ENCODE measurements around the gene FAM240B.

The FAM240B gene

DNA sequence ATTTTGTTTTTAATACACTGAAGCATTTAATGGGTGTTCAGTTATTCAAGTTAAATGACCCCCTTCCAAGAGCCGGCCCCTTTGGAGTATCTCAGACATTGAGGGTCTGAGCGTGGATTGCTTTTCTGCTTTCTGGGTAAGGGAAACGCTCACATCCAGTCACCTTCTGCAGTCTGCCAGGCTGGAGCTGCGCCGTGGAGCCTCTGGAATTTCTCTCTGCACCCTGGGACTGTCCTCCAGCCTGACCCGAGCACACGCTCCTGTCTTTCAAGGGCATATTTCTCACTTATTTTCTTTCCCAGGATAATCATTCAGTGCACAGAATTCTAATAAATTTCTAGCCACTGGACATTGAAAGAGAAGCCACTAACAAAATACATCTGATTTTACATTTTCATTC is 13.4 kb downstream of the FAM240B start:
- no peak for DNase-seq (ENCODE audit: low read depth)
- no peak overlapping the region for H3K4me3 ChIP-seq (ENCODE audit: low read depth, low read length)

DNA sequence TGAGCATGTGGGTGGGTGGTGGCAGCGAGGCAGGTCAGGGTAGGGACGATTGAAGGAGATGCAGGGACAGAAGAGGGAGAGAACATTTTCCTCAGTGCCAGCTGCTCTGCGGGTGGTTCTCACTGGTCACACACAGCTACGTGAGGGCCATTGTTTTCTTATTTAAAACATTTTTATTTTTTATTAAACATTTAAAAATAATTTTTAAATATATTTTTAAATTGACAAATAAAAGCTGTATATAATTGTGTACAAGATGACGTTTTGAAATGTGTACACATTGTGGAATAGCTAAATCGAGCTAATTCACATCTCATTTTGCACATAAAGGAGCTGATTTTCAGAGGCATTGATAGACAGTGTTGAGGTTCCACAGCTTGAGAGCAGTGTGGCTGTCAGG is 14.0 kb downstream of the FAM240B start:
- DNase-seq (ENCODE audit: low read depth) = no peak
- no peak overlapping the region for H3K4me3 ChIP-seq (ENCODE audit: low read depth, low read length)

DNA sequence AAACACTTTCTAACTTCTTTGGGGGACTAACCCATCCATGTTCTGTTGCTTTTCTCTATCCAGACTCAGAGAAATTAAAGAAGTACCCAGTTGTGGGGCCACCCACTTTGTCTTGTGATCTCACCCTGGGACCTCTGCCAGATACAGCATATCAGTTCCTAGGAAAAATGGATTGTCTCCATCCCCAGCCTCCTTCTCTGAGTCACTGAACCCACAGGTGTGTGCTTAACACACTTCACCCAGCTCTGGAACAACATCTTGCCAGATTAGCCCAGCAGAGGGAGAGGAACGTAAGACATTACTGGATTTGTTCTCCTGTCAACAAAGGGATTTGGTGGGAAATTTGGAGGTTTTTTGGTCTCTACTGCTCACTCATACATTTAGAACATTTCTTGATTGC is 19.2 kb downstream of the FAM240B start:
- no peak overlapping the region for H3K4me3 ChIP-seq (ENCODE audit: low read depth, low read length)
- no peak for DNase-seq (ENCODE audit: low read depth)

DNA sequence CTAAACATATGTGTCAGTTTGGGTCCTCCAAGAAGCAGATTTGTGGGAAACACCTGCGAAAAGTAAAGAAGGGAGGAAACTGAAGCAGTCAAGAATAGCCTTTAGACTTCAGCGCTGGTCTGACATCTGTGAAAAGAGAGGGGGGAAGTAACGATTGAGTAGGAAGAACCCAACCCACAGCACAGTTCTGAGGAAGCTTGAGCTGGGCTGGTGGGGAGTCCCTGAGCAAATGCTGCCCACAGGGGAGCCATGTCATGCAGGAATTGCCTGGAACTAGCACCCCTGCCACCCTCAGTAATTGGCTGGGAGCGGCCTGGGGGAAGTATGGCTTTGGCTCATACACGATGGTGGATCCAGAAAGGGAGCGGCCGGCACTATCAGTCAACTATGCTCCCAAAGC is 20.6 kb downstream of the FAM240B start:
- no peak for DNase-seq (ENCODE audit: low read depth)
- no peak overlapping the region for H3K4me3 ChIP-seq (ENCODE audit: low read depth, low read length)

DNA sequence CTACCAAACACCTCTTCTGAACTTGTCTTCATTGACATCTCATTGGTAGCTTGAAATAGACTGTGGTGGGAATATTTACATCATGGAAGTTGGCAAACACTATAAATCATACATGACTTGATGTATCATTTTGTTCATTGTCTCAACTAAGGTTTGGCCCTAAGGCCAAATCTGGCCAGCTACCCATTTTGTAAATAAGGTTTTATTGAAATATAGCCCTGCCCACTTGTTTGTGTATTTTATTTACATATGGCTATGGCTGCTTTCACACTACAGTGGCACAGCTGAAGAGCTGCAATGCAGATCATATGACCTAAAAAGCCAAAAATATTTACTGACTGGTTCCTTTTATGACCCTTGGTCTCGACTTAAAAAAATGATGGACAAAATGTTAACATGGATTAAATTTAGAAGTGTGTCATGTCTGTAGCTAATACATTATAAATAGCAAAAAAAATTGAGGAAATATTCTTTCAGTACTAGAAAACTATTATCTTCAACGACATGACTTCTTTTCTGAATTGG is 22.1 kb downstream of the FAM240B start:
- no peak overlapping the region for H3K4me3 ChIP-seq (ENCODE audit: low read depth, low read length)
- DNase-seq (ENCODE audit: low read depth) = no peak

DNA sequence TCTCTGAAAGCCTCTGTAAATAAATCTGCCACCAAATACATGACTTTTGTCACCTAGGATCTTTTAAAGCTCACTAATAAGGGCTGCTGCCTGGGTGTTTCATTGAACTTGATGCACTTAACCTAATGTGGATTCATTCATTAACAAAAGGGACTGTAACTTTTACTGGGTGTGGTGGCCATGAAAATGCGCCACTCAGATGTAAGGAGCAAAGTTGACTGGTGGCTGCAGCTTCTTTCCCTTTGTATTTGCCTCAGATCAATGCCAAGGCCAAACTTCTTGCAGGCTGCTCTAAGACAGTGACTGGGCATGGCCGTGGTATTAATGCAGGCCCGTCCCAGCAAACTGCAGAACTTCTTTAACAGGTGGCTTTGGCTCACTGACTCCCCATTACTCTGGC is 22.9 kb downstream of the FAM240B start:
- no peak overlapping the region for H3K4me3 ChIP-seq (ENCODE audit: low read depth, low read length)
- no peak for DNase-seq (ENCODE audit: low read depth)

DNA sequence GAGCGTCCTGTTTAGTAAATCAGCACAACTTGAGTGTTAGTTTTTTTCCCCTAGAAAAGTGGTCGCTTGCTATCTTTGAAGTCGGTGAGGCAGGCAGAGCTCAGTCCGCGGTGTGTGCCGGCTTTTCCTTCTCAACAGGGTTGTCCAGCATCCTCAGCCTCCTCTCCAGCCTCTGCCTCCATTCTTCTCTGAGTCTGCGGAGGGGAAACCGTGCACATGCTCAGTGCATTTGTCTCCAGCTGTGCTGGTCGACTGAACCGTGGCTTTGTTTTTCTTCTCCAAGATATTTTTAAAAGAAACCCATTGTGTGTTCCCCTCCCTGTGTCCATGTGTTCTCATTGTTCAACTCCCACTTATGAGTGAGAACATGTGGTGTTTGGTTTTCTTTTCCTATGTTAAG is 25.3 kb downstream of the FAM240B start:
- no peak overlapping the region for H3K4me3 ChIP-seq (ENCODE audit: low read depth, low read length)
- DNase-seq (ENCODE audit: low read depth) = no peak

DNA sequence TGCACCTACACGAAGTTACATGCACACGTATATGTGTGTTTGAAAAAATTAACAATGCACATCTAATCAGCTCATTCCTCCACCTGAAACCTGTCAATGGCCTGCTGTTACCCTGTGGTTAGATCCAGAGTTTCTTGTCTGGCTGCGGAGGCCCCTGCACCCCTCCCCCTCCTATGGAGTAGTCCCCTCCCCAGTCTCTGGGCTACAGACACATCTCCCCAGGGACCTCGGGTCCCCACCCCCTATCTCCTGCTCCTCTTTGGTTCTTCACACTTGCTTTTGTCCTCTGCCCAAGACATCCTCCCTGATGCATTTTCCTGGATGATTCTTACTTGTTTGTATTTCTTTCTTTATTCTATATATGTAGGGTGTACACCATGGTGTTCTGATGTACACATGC is 27.2 kb downstream of the FAM240B start:
- DNase-seq (ENCODE audit: low read depth) = no peak
- H3K4me3 ChIP-seq (ENCODE audit: low read depth, low read length) = no peak overlapping the region

DNA sequence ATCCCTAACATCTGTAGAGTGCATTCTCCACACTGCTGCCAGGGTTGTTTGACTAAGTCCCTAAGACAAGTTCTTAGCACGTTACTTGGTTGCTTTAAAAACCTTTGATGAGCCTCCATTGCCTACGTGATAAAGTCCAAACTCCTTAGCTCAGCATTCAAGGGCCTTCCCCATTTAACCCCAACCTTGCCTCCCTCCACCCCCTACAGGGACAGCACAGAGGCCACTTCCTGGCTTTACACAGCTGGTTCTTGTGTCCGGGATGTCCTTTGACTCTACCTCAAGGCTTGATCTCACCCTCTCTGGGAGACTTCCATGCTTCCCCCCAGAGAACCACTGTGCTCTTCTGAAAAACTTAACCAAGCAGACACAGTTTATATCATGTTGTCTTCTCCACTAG is 29.4 kb downstream of the FAM240B start:
- H3K4me3 ChIP-seq (ENCODE audit: low read depth, low read length) = no peak overlapping the region
- DNase-seq (ENCODE audit: low read depth) = no peak

DNA sequence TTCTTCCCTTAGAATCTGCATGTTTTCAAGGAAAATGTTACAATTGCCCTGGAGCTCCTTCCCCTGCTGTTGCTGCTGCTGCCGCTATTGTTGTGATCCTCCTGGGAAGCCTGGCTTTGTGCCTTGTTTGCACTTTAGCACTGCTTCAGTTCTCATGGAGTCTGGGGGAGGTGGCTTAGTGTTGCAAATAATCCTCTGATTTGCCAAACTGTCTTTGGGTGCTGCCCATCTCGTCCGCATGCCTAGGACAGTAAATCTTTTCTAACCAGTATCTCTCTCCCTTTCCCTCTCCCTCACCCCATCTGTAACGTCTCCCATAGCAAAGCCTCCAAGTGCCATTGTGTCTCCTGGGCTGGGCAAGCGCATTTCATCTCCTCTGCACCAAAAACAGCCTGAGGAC is 30.3 kb downstream of the FAM240B start:
- no peak overlapping the region for H3K4me3 ChIP-seq (ENCODE audit: low read depth, low read length)
- DNase-seq (ENCODE audit: low read depth) = no peak

DNA sequence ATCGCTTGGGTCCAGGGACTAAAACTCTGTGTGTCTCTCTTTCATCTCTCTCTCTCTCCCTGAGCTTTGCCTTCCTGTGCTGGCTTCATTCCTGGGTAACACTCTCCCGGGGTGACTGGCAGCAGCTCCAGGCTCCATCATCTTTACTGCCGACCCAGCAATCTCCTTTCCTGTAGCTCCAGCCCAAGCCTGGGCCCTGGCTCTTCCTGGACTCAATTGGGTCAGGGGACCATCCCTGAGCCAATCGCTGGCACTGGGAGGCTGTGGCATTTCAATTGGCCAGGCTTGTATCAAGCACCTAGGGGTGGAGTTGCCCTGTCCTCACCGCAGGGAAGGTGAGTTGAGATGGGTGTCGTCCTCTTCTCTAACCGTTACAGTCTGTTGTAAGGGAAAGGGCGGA is 31.9 kb downstream of the FAM240B start:
- no peak for DNase-seq (ENCODE audit: low read depth)
- H3K4me3 ChIP-seq (ENCODE audit: low read depth, low read length) = no peak overlapping the region

DNA sequence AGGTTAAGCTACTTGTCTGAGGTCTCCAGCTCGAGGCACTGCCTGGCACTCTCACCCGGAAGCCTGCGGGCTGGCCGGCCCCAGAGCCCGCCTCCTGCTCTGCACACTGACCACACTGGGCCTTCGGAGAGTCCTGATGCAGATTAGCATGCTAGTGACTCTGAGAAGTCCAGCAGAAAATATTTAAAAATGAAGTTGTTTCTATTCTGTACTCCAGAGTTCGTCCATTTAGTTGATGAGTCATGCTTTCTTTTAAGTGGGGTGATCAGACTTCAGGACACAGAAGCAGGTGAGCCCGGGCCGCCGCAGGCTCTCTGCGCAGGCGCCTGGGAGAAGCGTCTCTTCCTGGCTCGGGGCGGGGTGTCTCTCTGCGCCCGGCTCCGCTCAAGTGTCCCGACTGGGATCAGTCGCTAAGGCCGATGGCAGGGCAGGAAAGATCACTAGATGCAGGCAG is 32.5 kb downstream of the FAM240B start:
- H3K4me3 ChIP-seq (ENCODE audit: low read depth, low read length) = no peak overlapping the region
- DNase-seq (ENCODE audit: low read depth) = no peak

DNA sequence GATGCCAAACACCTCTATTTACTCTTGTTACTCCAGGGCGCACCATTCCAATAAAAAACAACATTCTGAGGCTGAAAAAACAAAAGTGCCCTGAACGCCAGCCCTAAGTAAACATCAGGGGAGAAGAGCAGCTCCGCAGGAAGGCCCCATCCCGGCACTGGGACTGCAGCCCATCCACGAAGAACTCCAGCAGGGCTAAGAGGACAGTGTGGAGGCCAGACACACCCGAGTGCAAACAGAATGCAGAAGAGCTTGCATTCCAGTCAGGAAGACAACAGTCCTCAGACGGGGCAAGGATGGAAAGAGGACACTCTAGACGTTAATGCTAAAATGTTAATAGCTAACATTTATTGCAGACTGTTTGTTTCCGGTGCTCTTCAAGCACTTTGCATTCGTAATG is 33.0 kb downstream of the FAM240B start:
- DNase-seq (ENCODE audit: low read depth) = no peak
- H3K4me3 ChIP-seq (ENCODE audit: low read depth, low read length) = no peak overlapping the region

DNA sequence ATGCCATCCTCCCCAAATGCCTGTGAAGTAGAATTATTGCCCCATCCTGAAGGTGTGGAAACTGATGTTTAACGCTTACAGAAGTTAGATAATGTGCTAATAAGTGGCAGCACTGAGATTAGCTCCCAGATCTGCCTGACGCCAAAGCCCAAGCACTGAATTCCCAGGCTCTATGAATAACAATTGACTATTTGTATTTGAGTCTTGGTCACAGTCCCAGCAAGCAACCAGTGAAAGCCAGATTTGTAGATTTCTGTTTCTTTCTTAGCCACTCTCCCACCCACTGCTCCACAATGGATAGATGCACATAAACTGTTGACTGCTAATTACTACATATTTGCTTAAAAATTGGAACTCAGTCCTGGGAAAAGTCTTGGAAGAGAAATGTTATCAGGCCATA is 34.4 kb downstream of the FAM240B start:
- no peak for DNase-seq (ENCODE audit: low read depth)
- H3K4me3 ChIP-seq (ENCODE audit: low read depth, low read length) = no peak overlapping the region

DNA sequence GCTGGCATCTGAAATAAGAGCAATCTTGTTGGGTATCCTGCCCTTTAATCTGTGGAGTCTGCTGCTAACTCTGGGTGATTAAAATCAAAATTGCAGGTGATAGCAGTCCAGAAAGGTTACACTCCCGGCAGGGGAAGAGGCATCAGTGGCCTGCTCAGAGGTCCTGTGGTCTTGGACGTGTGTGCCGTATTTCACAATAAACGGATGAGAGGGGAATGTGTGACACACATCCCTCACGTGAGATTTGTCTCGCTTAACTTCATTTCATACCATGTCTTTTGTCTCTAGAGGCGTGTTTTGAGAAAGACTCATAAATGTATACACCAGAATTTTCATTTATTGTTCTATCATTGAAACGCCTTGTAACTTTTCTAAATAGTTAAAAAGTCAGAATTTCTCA is 36.6 kb downstream of the FAM240B start:
- H3K4me3 ChIP-seq (ENCODE audit: low read depth, low read length) = no peak overlapping the region
- DNase-seq (ENCODE audit: low read depth) = no peak

DNA sequence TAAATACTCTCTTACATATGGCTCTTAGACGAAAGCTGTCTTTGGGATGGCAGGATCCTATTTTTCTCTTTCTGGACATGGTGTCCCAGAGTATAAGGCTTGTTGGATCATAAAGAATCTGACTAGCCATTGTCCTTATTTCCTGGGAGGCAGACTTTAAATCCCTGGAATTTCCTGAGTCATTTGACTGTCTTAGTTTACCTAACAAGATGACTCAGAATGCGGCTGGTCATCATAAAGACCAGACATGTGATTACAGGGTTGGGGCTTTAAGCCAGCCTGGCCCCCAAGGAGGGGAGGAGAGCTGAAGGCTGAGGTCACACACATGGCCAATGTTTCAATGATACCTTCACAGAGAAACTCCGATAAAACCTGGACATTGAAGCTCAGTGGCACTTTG is 37.2 kb downstream of the FAM240B start:
- DNase-seq (ENCODE audit: low read depth) = peak; percentile 84

DNA sequence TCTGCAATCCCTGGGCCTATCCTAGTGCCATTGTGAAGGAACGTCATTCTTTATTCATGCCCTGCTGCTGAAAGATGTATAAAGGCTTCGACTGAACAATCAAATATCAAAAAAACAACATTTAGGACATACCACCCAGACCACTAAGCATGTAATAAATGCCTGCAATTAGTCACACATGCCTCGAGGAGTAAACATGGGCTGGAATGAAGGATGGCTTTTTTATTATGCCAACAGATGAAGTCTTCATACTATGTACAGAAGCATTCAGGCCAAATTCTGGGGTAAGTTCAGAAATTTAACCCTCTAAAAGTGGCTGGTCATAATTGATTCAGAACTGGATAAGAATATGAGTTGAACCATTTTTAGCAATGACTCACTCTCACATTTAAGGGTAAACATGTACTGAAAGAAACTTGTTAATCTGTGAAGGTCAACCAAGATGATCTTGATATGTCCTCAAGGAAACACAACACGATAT is 38.1 kb downstream of the FAM240B start:
- no peak overlapping the region for H3K4me3 ChIP-seq (ENCODE audit: low read depth, low read length)
- DNase-seq (ENCODE audit: low read depth) = peak; percentile 68

More for the DNA sequence above, 37.2 kb downstream of the FAM240B start:
- H3K4me3 ChIP-seq (ENCODE audit: low read depth, low read length) = no peak overlapping the region

DNA sequence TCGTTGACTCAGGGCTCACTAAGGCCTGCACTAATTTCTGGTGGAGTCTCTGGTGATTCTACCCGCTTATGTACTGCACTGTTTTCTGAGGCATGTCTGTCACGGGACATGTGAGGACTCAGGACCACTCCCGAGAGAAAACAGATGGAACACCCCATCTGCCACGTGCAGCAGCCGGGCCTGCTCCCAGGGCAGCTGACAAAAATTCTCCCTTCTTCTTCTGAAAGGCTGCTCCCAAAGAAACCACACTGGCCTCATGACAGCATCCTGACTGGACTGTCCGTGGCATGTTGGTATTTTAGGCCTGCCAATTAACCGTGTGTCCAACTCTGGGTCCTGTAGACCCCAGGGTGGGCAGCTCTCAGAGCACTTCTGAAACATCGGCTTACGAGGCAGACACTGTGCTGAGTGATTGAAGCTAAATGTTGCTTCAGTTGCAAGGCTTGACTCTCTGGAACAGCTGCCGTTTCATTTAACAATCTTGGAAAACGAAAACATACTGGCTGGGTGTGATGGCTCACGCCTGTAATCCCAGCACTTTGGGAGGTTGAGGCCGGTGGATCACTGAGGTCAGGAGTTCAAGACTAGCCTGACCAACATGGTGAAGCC is 39.0 kb downstream of the FAM240B start:
- peak; percentile 67 for DNase-seq (ENCODE audit: low read depth)
- H3K4me3 ChIP-seq (ENCODE audit: low read depth, low read length) = no peak overlapping the region

DNA sequence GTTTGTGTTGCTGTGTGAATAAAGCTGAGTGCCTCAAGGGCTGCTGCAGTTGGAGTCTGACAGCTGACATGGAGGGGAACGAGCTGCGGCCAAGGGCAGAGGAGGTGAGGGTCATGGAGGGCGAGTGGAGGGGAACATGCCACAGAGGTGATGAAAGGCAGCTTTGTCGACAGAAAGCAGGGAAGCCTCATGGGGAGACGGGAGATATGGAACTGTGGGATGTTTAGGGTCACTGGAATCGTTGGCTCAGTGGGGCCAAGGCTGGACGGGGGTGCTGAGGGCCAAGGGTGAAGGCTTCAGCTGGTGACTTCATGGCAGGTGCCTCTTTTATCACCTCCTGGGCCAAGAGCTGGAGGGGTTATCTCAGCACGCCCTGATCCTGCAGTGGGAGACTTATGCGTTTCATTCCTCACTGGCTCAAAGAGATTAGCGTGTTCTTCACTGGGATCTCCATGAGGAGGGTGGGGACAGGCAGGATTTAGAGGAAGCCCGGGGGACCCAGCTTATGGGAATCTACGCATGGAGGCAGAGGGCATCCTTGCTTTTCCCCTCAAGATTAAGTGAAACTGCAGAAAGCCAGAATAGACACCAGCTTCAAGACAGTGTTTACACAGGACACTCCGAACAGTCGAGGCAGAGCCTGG is 42.2 kb downstream of the FAM240B start:
- no peak overlapping the region for H3K4me3 ChIP-seq (ENCODE audit: low read depth, low read length)
- no peak for DNase-seq (ENCODE audit: low read depth)

DNA sequence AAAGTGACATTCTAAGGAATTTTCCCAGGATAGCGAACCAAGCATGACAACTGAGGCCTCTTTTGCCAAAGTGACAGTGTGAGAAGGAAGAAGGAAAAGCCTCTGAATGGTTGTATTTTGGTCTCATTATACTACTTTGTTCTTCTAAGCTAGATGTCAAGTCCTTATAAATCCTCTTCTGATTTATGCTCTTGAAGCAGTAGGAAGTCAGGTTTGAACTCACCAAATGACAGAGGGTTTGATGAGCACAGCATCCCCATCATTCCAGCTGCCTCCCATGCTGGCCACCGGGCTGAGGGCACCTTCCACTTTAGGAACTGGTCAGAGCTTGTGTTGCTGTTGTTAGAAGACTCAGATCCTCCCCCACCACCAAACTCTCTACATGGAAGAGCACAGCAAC is 44.1 kb downstream of the FAM240B start:
- no peak overlapping the region for H3K4me3 ChIP-seq (ENCODE audit: low read depth, low read length)
- no peak for DNase-seq (ENCODE audit: low read depth)

DNA sequence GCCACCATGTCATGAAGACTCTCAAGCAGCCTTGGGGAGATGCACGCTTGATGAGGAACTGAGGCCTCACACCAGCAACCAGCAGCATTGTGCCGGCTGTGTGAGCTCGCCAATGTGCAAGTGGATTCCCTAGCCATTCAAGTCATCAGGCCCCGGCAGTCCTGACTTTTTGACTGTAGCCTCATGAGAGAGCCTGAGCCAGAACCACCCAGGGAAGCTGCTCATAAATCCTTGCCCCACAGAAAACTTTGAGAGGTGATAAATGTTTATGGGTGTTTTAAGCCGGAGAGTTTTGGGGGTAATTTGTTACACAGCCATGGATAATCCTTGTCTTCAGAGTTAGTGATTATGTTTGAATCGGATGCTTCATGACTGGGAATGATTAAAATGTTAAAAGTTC is 44.7 kb downstream of the FAM240B start:
- no peak for DNase-seq (ENCODE audit: low read depth)
- no peak overlapping the region for H3K4me3 ChIP-seq (ENCODE audit: low read depth, low read length)

Data from skeletal muscle cell (primary cell).